AG09319 (cell line): ENCODE results near the gene SLC49A3.

ENCODE experiments used
- DNase-seq: peaks from one replicate; pipeline ENCODE4 v3.0.0-alpha.2; 2010; ENCODE audit warnings: low read depth; ENCODE audit errors: extremely low read depth
- TF ChIP-seq, protein P1 (sequence below): IDR thresholded peaks from 2 replicates; pipeline ENCODE4 v1.5.1; 2011; ENCODE audit warnings: low read depth, mild to moderate bottlenecking, inconsistent platforms, low read length, moderate library complexity

SLC49A3 gene

DNA sequence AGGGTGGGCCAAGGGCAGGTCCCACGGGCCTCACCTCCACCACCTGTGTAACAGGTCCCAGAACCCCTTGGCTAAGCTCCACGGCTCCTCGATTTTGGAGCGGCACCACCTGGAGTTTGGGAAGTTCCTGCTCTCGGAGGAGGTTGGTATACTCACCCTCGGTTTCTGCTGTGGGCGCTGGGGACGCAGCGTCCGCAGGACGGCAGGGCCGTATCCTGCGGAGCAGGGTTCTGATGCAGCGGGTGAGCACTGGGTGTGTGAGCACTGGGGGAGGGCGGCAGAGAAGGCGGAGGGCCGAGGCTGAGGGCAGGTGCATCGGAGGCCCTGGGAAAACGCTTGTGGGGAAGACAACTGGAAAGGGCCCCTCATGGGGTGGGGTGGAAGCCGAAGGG lies 25.9 kb downstream of the SLC49A3 start:
- DNase-seq: no peak
- TF ChIP-seq, protein P1, sequence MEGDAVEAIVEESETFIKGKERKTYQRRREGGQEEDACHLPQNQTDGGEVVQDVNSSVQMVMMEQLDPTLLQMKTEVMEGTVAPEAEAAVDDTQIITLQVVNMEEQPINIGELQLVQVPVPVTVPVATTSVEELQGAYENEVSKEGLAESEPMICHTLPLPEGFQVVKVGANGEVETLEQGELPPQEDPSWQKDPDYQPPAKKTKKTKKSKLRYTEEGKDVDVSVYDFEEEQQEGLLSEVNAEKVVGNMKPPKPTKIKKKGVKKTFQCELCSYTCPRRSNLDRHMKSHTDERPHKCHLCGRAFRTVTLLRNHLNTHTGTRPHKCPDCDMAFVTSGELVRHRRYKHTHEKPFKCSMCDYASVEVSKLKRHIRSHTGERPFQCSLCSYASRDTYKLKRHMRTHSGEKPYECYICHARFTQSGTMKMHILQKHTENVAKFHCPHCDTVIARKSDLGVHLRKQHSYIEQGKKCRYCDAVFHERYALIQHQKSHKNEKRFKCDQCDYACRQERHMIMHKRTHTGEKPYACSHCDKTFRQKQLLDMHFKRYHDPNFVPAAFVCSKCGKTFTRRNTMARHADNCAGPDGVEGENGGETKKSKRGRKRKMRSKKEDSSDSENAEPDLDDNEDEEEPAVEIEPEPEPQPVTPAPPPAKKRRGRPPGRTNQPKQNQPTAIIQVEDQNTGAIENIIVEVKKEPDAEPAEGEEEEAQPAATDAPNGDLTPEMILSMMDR: no peak

DNA sequence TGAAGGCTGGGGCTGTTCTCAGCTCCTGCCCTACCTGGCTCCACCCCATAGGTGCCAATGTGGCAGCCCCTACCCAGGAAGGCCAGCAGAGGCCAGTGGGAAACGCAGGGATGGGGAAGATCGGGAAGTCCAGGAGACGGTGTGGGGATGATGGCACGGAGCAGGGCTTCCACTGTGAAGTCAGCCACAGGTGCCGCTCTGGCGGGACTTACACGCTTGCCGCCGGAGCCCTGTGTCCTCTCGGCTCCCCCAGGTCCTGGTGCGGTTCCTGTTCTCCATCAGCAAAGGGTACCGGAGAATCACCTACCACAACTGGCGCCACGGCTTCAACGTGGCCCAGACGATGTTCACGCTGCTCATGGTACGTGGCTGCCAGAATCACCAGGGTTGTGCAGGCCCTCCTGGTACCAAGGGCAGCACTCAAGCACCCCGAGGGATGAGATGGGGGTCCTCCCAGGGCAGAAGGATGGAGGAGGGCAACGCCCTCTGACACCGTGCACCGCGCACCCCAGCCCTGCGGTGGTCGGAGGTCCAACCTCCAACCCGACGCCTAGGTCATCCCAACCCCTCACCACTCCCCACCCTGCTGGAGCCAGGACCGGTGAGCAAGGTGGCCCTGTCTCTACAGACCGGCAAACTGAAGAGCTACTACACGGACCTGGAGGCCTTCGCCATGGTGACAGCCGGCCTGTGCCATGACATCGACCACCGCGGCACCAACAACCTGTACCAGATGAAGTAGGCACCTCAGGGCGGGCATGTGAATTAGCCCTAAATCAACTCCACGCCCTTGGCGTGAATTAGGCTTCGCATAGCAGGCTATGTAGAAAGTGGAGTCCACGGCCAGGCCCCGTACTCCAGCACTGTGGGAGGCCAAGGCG lies 26.8 kb downstream of the SLC49A3 start:
- DNase-seq: no peak
- TF ChIP-seq, protein P1: no peak

DNA sequence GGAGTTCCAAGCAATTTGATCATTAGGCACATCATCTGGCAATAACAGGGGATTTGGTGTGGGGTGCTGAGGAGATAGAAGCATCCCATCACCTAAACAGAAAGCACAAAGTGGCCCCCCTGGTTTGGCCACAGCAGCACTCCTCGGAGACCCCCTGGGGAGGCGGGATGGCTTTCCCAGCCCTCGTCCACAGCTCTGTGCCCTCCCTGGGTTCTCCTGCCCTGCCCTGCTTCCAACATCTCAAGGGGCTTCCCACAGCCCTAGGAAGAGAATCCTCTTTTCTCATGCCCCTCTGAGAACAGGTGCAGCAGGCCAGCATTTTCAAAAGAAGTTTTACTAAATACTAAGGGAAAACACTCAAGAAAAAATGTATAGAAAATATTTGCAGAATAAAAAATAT lies 27.7 kb downstream of the SLC49A3 start:
- TF ChIP-seq, protein P1: no peak
- no peak for DNase-seq

DNA sequence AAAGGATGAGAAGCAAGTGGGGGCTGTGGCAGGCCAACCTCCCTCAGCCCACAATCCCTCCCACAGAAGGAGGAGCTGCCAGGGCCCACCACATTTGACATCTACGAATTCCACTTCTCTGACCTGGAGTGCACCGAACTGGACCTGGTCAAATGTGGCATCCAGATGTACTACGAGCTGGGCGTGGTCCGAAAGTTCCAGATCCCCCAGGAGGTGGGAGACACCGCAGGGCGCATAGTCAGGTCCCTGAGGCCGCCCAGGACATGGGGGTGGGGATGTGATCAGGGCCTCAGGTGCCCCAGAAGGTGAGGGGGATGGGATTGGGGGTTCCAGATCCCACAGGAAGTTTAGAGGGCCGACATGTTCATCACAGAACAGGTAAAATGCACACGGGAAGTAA lies 28.6 kb downstream of the SLC49A3 start:
- TF ChIP-seq, protein P1: no peak
- no peak for DNase-seq

DNA sequence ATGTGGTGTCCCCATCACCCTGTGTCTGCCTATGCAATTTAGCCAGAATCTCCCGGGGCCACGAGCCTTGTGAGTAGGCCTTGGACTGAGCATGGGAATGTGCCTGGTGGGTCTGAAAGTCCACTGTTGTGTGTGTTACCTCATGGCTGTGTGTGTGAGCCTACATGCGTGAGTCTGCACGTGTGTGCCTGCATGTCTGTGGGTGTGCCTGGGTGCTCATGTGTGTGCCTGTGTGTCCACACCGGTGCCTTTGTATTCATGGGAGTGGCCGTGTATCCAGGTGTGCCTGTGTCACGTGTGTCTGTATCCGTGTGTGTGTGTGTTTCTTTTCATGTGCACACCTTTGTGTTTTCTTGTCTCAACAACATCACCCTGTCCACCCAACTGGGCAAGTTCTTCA lies 29.1 kb downstream of the SLC49A3 start:
- no peak for DNase-seq
- TF ChIP-seq, protein P1: no peak

DNA sequence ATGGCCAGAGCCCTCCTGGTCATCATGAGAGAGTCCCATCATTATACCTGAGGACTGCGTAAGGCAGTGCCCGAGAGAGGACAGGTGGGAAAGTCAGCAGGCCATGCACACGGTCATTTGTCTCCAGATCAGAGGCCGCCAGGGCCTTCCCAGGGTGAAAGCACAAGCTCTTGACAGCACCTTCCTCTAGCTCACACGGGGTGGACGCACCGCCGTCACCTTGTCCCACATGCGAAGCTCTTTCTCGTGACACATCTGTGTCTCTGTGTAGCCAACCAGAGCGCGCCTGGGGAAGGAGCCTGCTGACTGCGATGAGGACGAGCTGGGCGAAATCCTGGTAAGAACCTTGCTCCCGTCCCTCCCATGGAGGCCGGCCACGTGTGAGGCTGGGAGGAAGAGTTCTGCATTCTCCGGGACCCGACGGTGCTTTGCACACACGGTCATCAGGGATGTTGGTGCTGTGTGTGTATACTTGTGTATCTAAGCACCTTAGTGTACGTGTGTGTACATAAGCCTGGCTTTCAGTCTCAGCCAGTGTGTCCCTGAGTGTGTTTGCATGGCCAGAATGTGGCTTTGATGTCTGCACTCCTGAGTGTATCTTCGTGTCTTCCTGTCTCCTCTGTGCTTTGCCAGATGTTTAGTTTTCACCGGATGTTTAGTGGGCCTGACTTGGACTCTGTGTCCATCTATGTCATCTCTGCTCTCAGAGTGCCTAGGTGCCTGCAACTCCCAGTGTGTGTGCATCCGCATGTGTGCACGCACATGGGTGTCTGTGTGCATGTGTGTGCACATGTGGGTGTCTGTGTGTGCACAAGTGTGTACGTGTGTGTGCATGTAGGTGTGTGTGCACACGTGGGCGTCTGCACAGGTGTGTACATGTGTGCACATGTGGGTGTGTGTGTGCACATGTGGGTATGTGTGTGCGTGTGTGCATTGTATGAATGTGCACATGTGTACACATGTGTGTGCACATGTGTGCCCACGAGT lies 30.0 kb downstream of the SLC49A3 start:
- TF ChIP-seq, protein P1: no peak
- no peak for DNase-seq
